Adipocyte (in vitro differentiated cells): ENCODE data around the gene SPRED3.
"Not testable (repeated sequence)": the region's sequence is repeated elsewhere in the genome, so short reads cannot be mapped to it uniquely, and the experiment has no call there.

Experiments
- DNase-seq: peaks from one replicate; pipeline ENCODE4 v3.0.0-alpha.2; 2015; ENCODE audit warnings: low read depth
- H3K27me3 ChIP-seq: replicated peaks from 2 replicates; pipeline ENCODE4 v1.7.0; 2013; ENCODE audit warnings: mild to moderate bottlenecking, low read length, moderate library complexity; ENCODE audit not compliant: control insufficient read depth, insufficient read depth
- H3K36me3 ChIP-seq: 2 replicates; pipeline ENCODE4 v1.7.0; 2013; ENCODE audit warnings: low read length, mild to moderate bottlenecking, moderate library complexity; ENCODE audit not compliant: control insufficient read depth, insufficient read depth, severe bottlenecking
- H3K4me1 ChIP-seq: 2 replicates; pipeline ENCODE4 v1.7.0; 2013; ENCODE audit warnings: mild to moderate bottlenecking, low read length, moderate library complexity; ENCODE audit not compliant: control insufficient read depth, insufficient read depth
- H3K4me3 ChIP-seq: 2 replicates; pipeline ENCODE4 v1.7.0; 2013; ENCODE audit warnings: mild to moderate bottlenecking, low read length, moderate library complexity
- H3K9ac ChIP-seq: 2 replicates; pipeline ENCODE4 v1.7.0; 2013; ENCODE audit warnings: mild to moderate bottlenecking, low read length, moderate library complexity
- H3K9me3 ChIP-seq: 2 replicates; pipeline ENCODE4 v1.7.0; 2013; ENCODE audit warnings: mild to moderate bottlenecking, low read length, moderate library complexity; ENCODE audit not compliant: control insufficient read depth

Gene SPRED3

GRCh38 chr19:38388349-38389100 lies at the start of gene SPRED3:
Gene SPRED3, plus strand, starts transcription at chr19:38388697. Its CDS starts 1,606 bp downstream, at chr19:38390303.
- H3K27me3 ChIP-seq = no peaks in the 10 kb centered on the region
- peaks cover 12% of the 10 kb centered on the region for H3K36me3 ChIP-seq
- H3K4me3 ChIP-seq = peak within 1 kb of the TSS; percentile 76
- DNase-seq = peak; percentile 73
- H3K4me1 ChIP-seq = peaks cover 19% of the 10 kb centered on the region
- H3K9ac ChIP-seq = peak within 1 kb of the TSS; percentile 54
- H3K9me3 ChIP-seq = no peaks in the 10 kb centered on the region

- not testable (repeated sequence) for H3K27me3 ChIP-seq, H3K36me3 ChIP-seq, DNase-seq, H3K9ac ChIP-seq, H3K9me3 ChIP-seq, H3K4me1 ChIP-seq, H3K4me3 ChIP-seq
Measured at GRCh38 chr19:38339011-38339410, 49.5 kb upstream of the SPRED3 start.

GRCh38 chr19:38340927-38341326 lies 47.6 kb upstream of the SPRED3 start:
- Histone ChIP-seq H3K4me1 (peaks cover 6% of the 10 kb centered on the region), H3K36me3 (no peaks in the 10 kb centered on the region), H3K27me3 (no peaks in the 10 kb centered on the region), H3K4me3 (no peak overlapping the region), H3K9ac (no peak overlapping the region), H3K9me3 (no peaks in the 10 kb centered on the region)
- no peak for DNase-seq

GRCh38 chr19:38346837-38347236 lies 41.7 kb upstream of the SPRED3 start:
- Histone ChIP-seq H3K36me3 (no peaks in the 10 kb centered on the region), H3K4me3 (no peak overlapping the region), H3K4me1 (no peaks in the 10 kb centered on the region), H3K9me3 (no peaks in the 10 kb centered on the region), H3K9ac (no peak overlapping the region), H3K27me3 (peaks cover 3% of the 10 kb centered on the region)
- DNase-seq = no peak

GRCh38 chr19:38350883-38351282 lies 37.6 kb upstream of the SPRED3 start:
- Histone ChIP-seq H3K9ac (no peak overlapping the region), H3K36me3 (no peaks in the 10 kb centered on the region), H3K4me3 (no peak overlapping the region), H3K27me3 (peaks cover 22% of the 10 kb centered on the region), H3K4me1 (no peaks in the 10 kb centered on the region), H3K9me3 (no peaks in the 10 kb centered on the region)
- no peak for DNase-seq

- Histone ChIP-seq H3K9me3 (no peaks in the 10 kb centered on the region), H3K4me1 (no peaks in the 10 kb centered on the region), H3K4me3 (no peak overlapping the region), H3K27me3 (peaks cover 32% of the 10 kb centered on the region), H3K36me3 (no peaks in the 10 kb centered on the region), H3K9ac (no peak overlapping the region)
- DNase-seq = no peak
Measured at GRCh38 chr19:38351865-38352395, 36.6 kb upstream of the SPRED3 start.

- no peaks in the 10 kb centered on the region for H3K9me3 ChIP-seq
- no peak for DNase-seq
- H3K36me3 ChIP-seq = no peaks in the 10 kb centered on the region
- no peak overlapping the region for H3K4me3 ChIP-seq
- H3K9ac ChIP-seq = no peak overlapping the region
- no peaks in the 10 kb centered on the region for H3K4me1 ChIP-seq
- peaks cover 33% of the 10 kb centered on the region for H3K27me3 ChIP-seq
Measured at GRCh38 chr19:38352611-38353010, 35.9 kb upstream of the SPRED3 start.

GRCh38 chr19:38355728-38356725 lies 32.5 kb upstream of the SPRED3 start:
- H3K36me3 ChIP-seq = no peaks in the 10 kb centered on the region
- H3K27me3 ChIP-seq = peaks cover 63% of the 10 kb centered on the region
- DNase-seq = no peak
- no peaks in the 10 kb centered on the region for H3K4me1 ChIP-seq
- H3K9me3 ChIP-seq = no peaks in the 10 kb centered on the region
- H3K4me3 ChIP-seq = no peak overlapping the region
- H3K9ac ChIP-seq = no peak overlapping the region

- Histone ChIP-seq H3K4me1 (no peaks in the 10 kb centered on the region), H3K36me3 (no peaks in the 10 kb centered on the region), H3K9me3 (no peaks in the 10 kb centered on the region), H3K9ac (no peak overlapping the region), H3K27me3 (peaks cover 59% of the 10 kb centered on the region), H3K4me3 (no peak overlapping the region)
- DNase-seq = no peak
Measured at GRCh38 chr19:38358071-38358470, 30.4 kb upstream of the SPRED3 start.

GRCh38 chr19:38359242-38360021 lies 29.1 kb upstream of the SPRED3 start:
- Histone ChIP-seq H3K36me3 (no peaks in the 10 kb centered on the region), H3K9me3 (no peaks in the 10 kb centered on the region), H3K9ac (no peak overlapping the region), H3K4me1 (no peaks in the 10 kb centered on the region), H3K4me3 (no peak overlapping the region), H3K27me3 (peaks cover 53% of the 10 kb centered on the region)
- no peak for DNase-seq
